ENCODE measurements around the gene NOS2.
A peak's percentile ranks its signal among the peaks of the same experiment; 100 is the strongest.
"Not testable (repeated sequence)": the region's sequence is repeated elsewhere in the genome, so short reads cannot be mapped to it uniquely, and the experiment has no call there.

NOS2 gene

DNA sequence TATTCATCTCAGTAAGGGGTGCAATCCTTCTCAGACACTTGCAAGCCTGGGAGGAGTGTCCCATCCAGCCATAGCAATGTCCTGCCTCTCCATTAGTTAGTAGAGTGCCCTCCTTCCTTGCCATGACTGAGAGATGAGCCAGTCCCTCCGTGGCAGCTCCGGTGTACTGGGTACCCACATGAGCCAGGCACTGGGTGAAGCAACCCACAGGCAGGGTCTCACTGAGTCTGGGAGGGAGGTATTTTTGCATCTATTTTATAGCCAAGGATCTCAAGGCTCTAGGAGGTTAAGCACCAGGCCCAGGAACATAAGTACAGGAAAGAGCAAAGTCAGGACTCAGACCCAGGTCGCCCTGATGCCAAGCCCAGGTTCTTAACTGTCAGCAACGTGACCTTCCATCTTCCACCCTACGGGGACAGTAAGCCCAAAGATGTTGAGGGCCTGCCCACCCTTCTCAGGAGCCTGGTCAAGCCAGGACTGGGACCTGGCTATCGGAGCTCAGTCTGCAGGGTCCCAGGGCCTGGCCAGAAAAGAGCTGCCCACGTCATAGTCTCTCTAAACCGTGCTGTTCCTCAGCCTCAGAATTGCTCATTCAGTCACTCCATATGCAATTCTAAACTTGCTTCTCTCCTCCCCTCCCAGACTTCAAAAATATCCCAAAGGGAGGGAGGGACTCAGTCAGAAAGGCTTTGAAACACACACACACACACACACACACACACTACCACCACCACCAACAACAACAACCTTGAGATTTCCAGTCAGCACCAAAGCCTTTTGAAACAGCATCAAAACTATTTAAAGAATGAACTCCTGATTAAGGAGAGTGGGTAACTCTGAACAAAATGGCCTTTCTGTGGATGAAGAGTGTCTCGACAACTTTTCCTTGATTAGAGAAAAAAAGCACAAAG is 16.6 kb downstream of the NOS2 start:
- no peak for DNase-seq (ENCODE audit: low spot score)

DNA sequence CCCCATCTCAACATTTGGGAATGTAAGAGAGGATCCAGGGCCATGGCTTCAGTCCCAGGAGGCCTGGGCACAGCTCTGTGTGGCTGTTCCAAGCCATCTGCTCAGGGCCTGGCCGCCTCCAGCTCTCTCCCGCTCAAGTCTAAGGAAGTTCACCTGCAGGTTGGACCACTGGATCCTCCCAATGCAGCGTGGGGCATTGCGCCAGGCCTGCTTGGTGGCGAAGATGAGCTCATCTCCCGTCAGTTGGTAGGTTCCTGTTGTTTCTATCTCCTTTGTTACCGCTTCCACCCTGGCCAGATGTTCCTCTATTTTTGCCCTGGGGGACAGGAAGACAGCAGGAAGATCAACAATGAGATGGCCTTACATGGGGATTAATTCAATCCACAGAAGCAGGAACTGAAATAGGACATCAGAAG is 17.5 kb downstream of the NOS2 start:
- no peak for DNase-seq (ENCODE audit: low spot score)

DNA sequence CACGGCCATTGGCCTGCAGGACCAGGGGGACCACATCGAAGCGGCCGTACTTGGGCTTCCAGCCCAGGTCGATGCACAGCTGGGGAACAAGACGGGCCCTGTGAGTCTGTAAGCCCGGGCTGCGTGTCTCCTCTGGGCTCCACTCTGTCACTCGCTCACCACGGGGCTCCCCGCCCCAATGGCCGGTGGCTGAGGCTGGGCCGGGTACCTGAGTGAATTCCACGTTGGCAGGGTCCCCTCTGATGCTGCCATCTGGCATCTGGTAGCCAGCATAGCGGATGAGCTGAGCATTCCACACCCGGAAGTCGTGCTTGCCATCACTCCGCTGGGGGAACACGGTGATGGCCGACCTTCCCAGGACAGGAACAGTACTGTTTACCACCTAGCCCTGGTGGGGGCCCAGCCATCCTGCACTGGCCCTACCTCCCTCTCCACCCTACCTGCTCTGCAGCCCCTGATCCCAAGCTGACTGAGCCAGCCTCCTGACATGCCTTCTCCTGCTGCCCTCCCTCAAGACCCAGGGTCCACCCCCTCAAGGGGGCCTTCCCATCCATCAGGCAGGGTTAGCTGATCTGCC is 19.4 kb downstream of the NOS2 start:
- DNase-seq (ENCODE audit: low spot score): no peak

GRCh38 chr17:27780092-27780827 is 20.1 kb downstream of the NOS2 start:
- no peak for DNase-seq (ENCODE audit: low spot score)

- DNase-seq (ENCODE audit: low spot score): peak; percentile 29
Measured at GRCh38 chr17:27778183-27778582, 22.1 kb downstream of the NOS2 start.

DNA sequence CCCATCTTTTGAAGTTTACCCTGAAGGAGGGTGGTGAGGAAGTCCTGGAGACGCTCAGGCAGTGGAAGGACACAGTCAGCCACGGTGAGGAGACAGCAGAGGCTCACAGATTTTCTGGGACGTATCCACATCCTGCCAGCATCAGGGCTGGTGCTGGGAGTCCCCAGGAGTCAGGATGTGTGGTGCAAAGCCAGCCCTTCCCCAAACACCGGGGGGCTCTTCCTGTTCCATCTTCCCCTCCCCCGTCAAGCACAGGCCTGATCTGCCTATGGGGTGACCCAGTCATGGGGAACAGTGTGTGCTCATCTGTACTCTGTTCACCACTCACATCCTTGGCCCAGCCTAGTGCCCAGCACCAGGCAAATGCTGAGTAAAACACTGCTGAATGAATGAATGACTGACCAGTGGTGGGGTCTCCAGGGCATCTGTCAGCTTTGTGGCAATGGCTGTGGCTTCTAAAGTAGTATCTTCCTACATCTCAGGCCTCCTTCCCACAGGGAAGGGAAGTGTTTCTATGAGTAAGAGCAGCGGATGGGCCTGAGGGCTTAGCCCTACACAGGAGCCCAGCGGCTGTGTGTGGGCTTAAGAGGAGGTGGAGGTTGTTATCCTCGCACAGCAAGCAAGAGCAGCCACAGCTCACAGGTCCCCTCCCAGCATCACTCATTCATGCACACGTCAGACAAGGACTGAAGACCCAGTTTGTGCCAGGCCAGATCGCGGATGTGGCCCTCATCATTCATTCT is 23.3 kb downstream of the NOS2 start:
- no peak for DNase-seq (ENCODE audit: low spot score)

DNA sequence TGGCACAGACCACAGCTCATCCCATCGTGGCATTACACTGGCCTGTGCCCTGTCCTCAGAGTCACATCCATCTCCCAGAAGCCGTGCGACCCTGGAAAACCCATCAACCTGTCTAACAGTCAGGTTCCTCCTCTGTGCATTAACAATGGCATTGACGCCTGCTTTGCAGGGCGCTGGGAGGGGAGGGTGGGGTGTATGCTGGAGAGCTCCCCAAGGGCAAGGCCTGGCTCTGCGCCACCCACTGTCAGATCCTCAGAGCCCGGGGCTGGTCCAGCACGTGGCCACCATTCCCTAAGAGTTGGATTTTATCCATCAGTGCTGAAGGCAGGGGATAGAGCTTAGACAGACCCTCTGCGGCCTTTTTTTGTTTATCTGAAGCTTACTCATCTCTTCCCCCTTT is 28.7 kb downstream of the NOS2 start:
- DNase-seq (ENCODE audit: low spot score): no peak

GRCh38 chr17:27770877-27771276 is 29.5 kb downstream of the NOS2 start:
- no peak for DNase-seq (ENCODE audit: low spot score)

GRCh38 chr17:27768858-27769410 is 31.4 kb downstream of the NOS2 start:
- DNase-seq (ENCODE audit: low spot score): no peak

GRCh38 chr17:27766438-27766837 is 33.9 kb downstream of the NOS2 start:
- no peak for DNase-seq (ENCODE audit: low spot score)

GRCh38 chr17:27765353-27765752 is 35.0 kb downstream of the NOS2 start:
- no peak for DNase-seq (ENCODE audit: low spot score)

DNA sequence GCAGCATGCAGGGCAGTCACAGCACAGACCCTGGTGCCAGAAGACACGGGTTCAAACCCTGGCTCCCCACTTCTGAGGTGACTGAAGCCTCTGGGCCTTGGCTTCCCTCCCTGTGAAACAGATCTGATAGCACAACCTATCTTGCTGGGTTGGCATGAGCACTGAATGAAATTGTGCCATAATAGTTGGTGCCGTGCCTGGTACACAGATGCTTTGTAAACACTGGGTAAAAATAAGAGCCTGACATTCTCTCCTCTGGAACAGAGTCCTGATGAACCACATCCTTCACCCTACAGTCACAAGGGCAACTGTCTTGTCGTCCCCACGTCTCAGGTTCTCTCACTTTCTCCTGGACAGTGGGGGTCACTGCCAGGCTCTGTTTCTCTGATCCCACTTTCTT is 35.7 kb downstream of the NOS2 start:
- DNase-seq (ENCODE audit: low spot score): no peak

DNA sequence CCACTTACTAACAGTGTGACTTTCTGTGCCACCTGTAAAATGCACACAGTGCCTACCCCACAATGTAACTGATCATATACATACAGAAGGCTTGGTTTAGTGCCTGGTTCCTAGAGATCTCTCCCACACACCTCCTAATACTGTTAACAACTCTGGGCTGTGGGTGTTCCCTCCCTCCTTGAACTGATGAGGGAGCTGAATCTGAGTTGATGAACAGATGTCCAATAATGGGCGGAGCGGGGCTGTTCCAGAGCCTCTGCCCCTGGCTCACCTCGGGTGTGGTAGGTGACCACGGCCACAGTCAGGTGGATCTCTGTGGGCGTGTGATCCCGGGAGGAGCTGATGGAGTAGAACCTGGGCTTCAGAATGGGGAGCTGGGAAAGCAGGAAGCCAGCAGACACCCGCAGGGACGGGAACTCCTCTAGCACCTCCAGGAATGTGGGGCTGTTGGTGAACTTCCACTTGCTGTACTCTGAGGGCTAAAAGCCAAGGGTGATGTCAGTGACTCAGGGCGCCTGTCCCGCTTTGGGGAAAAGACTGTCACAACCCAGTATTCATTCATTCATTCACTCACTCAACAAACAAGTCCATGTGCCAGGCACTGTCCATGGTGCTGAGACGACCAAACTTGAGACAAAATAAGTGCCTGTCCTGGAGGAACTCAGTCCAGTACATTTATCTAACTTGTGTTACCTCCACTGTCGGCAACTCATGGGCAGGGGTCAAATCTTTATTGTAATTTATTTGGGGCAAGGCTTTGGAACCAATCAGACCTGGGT is 37.6 kb downstream of the NOS2 start:
- DNase-seq (ENCODE audit: low spot score): no peak

DNA sequence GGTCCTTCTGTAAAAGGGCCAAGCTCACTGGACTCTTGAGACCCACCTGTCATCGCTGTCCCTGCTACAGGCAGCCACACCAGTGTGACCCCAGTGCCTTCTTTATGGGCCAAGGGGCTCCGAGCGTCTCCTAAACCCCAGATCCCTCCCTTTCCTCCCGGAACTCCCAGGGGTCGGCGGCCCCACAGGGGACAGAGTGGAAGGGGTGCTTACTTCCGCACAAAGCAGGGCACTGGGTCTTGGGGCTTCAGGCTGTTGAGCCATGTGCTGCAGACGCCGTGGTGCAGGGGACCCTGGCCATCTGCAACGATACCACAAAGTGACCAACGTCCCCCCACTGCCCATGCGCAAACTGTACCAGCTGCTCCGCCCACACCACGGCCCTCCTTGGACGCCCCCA is 39.4 kb downstream of the NOS2 start:
- DNase-seq (ENCODE audit: low spot score): not testable (repeated sequence)

GRCh38 chr17:27760069-27760885 is 40.1 kb downstream of the NOS2 start:
- DNase-seq (ENCODE audit: low spot score): peak; percentile 36

GRCh38 chr17:27759528-27759927 is 40.8 kb downstream of the NOS2 start:
- DNase-seq (ENCODE audit: low spot score): no peak

- DNase-seq (ENCODE audit: low spot score): peak; percentile 21
Measured at GRCh38 chr17:27756467-27757371, 43.6 kb downstream of the NOS2 start.

- no peak for DNase-seq (ENCODE audit: low spot score)
Measured at GRCh38 chr17:27755706-27756466, 44.4 kb downstream of the NOS2 start.

All from SW480 (cell line).